Jurkat, Clone E6-1 (cell line): ENCODE results near the gene ANKLE1.
A peak's percentile ranks its signal among the peaks of the same experiment; 100 is the strongest.
"Not testable (repeated sequence)": the region's sequence is repeated elsewhere in the genome, so short reads cannot be mapped to it uniquely, and the experiment has no call there.

Experiments used
- DNase-seq: peaks from one replicate; pipeline ENCODE4 v3.0.0-alpha.2; 2011; ENCODE audit warnings: low read depth, low spot score
- H3K4me3 ChIP-seq: 2 replicates; pipeline ENCODE4 v1.5.1; 2011; ENCODE audit warnings: mild to moderate bottlenecking, low read length, control low read depth, moderate library complexity

Gene ANKLE1

GRCh38 chr19:17246681-17247425, 34.8 kb upstream of the ANKLE1 start:
- DNase-seq: no peak

GRCh38 chr19:17248011-17248776, 33.5 kb upstream of the ANKLE1 start:
- DNase-seq: no peak
- H3K4me3 ChIP-seq: no peak overlapping the region

More at GRCh38 chr19:17246681-17247425, 34.8 kb upstream of the ANKLE1 start:
- H3K4me3 ChIP-seq: peak overlapping the region; percentile 58

GRCh38 chr19:17249887-17250548, 31.7 kb upstream of the ANKLE1 start:
- DNase-seq: no peak
- no peak overlapping the region for H3K4me3 ChIP-seq

- DNase-seq: no peak
- H3K4me3 ChIP-seq: no peak overlapping the region
Measured at GRCh38 chr19:17254636-17255035, 27.1 kb upstream of the ANKLE1 start.

- no peak overlapping the region for H3K4me3 ChIP-seq
- DNase-seq: no peak
Measured at GRCh38 chr19:17255150-17255621, 26.5 kb upstream of the ANKLE1 start.

- no peak overlapping the region for H3K4me3 ChIP-seq
- no peak for DNase-seq
Measured at GRCh38 chr19:17256130-17256529, 25.6 kb upstream of the ANKLE1 start.

- H3K4me3 ChIP-seq: no peak overlapping the region
- DNase-seq: no peak
Measured at GRCh38 chr19:17259118-17259780, 22.5 kb upstream of the ANKLE1 start.

GRCh38 chr19:17259934-17260333, 21.8 kb upstream of the ANKLE1 start:
- H3K4me3 ChIP-seq: no peak overlapping the region

GRCh38 chr19:17260842-17261325, 20.8 kb upstream of the ANKLE1 start:
- DNase-seq: peak; percentile 84

More at GRCh38 chr19:17259934-17260333, 21.8 kb upstream of the ANKLE1 start:
- DNase-seq: no peak

GRCh38 chr19:17262557-17262956, 19.1 kb upstream of the ANKLE1 start:
- no peak overlapping the region for H3K4me3 ChIP-seq
- DNase-seq: no peak

More at GRCh38 chr19:17260842-17261325, 20.8 kb upstream of the ANKLE1 start:
- no peak overlapping the region for H3K4me3 ChIP-seq

GRCh38 chr19:17263712-17264640, 17.7 kb upstream of the ANKLE1 start:
- no peak for DNase-seq
- H3K4me3 ChIP-seq: no peak overlapping the region

- H3K4me3 ChIP-seq: no peak within 1 kb of the TSS
Measured at GRCh38 chr19:17264641-17264979, 17.1 kb upstream of the ANKLE1 start, which contains the start of gene USHBP1. Gene USHBP1 (minus strand): TSS chr19:17264745. CDS start chr19:17264299, 446 bp downstream.

GRCh38 chr19:17266026-17266425, 15.7 kb upstream of the ANKLE1 start:
- DNase-seq: no peak
- no peak overlapping the region for H3K4me3 ChIP-seq

More at GRCh38 chr19:17264641-17264979, 17.1 kb upstream of the ANKLE1 start, which contains the start of gene USHBP1:
- DNase-seq: no peak

- DNase-seq: no peak
- no peak overlapping the region for H3K4me3 ChIP-seq
Measured at GRCh38 chr19:17266589-17266974, 15.1 kb upstream of the ANKLE1 start.

- H3K4me3 ChIP-seq: peak within 1 kb of the TSS; percentile 99
- DNase-seq: peak; percentile 99
Measured at GRCh38 chr19:17266975-17267788, 14.5 kb upstream of the ANKLE1 start, which contains the start of gene BABAM1. Gene BABAM1 (plus strand): TSS chr19:17267443. CDS start chr19:17268807, 1,364 bp downstream.

- no peak overlapping the region for H3K4me3 ChIP-seq
- DNase-seq: no peak
Measured at GRCh38 chr19:17268754-17269153, 12.9 kb upstream of the ANKLE1 start.

GRCh38 chr19:17274892-17275291, 6.8 kb upstream of the ANKLE1 start:
- not testable (repeated sequence) for DNase-seq, H3K4me3 ChIP-seq
